ENCODE data around the gene CPEB3.

Gene CPEB3

DNA sequence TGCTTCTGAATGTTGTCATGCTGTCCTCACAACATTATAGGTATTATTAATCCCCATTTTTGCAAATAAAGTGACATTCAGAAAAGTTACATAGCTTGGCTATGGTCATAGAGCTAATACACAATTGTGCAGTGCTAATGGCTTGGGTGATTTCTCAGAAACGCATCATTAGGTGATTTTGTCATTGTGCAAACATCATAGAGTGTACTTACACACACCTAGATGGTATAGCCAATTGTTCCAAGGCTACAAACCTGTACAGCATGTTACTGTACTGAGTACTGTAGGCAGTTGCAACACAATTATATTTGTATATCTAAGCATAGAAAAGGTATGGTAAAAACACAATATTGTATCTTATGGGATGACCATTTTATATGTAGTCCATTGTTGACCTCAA is 276.3 kb downstream of the CPEB3 start:
- no peak for DNase-seq

DNA sequence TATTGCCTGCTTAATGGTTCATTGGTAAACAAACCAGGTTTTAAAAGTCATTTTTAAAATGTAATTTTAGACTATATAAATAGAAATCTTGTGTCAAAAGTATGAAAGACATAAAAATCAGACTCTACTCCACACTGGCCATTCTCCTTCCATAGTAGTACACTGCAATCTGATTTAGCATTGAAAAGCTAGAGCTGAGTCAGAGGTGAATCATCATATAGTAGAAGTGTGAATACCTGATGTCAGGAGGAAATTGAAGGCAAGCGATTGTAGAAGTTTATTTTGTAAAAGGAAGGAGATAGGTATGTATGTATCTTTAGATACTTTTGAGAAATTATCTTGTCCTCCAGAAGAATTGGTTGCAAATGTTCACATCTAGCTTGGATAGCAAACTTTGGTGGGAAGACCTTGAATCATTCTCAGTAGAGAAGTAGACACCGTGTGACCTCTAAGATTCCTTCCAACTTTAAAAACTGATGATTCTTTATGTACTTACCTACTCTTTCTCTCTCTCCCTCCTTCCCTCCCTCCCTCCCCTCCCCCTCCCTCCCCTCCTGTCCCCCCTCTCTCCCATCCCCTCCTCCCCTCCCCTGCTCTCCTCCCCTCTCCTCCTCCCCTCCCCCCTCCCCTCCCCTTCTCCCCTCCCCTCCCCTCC is 279.2 kb downstream of the CPEB3 start:
- no peak for DNase-seq

DNA sequence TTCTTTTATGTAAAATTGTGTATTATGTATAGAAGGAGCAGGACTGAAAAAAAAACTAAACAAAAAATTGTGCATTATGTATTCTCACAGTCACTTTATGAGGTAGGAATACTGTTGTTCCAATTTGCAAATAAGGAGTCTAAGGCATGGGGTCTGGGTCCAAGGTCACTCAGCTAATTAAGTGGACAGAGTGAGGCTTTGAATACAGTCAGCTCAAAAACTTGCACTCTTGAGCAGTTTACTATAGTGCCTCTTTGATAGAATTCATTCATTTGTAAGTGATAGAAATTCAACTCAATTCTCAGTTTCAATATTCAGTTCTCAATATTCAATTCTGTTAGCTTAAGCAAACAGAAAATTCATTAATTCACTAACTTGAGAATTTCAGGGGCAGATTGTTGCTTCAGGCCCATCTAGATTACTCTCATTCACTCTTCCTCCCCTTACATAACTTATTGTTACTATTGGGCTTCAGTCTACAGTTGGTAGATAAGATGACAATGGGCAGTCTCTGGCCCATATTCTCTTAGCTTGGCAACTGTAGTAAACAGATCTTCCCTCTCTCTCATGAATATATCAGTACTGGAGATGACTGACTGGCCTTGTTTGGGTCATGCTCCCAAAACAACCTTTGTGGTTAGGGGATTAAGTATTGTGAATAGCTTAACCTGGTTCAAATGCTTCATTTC is 280.7 kb downstream of the CPEB3 start:
- no peak for DNase-seq

DNA sequence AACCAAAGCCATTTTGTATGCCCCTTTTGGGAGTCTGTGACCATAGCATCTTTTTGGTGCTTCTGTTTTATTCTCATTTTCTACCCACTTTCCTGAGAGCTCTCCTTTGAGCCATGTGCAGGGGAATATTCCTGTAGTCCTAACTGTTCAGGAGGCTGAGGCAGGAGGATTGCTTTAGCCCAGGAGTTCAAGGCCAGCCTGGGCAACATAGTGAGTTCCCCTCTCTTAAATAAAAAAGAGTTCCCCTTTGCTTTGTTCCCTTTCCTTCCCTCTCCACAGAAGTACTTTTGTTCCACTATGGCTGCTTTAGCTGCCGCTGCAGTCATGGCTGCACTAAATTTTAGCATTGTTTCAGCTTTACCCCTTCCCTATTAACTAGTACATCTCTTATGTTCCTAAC is 281.4 kb downstream of the CPEB3 start:
- DNase-seq: no peak

DNA sequence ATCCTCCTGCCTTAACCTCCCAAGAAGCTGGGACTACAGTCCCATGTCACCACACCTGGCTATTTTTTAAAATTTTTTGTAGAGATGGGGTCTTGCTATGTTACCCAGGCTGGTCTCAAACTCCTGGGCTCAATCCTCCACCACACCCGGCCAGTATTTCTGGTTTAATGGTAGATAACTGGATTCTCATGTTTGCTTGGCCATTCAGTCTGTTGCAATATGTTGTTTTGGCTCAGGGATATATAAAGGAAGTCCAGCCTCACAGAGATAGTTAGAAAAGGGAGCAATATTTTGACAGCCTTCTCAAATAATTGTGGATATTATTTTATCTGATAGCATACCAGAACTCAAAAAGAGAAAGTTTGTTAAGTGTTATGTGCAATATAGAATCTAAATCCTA is 284.9 kb downstream of the CPEB3 start:
- DNase-seq: no peak

DNA sequence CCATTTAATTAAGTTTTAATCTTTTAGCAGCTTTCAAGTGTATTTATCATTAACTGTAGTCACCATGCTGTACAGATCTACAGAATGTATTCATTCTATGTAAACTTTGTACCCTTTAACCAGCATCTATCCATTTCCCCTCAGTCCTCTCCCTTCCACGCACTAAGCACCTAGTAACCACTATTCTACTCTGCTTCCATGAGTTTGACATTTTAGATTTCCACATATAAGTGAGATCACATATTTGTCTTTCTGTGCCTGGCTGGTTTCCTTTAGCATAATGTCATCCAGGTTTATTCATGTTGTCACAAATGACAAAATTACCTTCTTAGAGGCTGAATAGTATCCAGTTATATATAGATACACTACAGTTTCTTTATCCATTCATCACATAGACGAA is 287.6 kb downstream of the CPEB3 start:
- no peak for DNase-seq

DNA sequence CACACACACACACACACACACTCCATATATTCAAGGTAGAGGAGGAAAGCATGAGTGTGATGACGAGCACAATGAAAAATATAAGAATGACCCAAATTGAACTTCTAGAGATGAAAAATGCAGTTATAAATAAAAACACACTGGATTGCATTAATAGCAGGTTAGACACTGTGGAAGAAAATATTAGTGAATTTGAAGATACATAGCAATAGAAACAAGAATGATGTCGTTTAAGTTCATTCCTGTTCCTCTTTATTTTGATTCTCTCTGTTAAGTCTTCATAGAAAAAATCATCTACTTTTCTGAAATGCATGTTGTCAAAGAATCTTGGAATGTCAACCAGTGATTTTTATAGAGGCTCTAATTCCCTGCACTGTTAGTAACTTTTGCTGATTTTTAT is 288.9 kb downstream of the CPEB3 start:
- no peak for DNase-seq

DNA sequence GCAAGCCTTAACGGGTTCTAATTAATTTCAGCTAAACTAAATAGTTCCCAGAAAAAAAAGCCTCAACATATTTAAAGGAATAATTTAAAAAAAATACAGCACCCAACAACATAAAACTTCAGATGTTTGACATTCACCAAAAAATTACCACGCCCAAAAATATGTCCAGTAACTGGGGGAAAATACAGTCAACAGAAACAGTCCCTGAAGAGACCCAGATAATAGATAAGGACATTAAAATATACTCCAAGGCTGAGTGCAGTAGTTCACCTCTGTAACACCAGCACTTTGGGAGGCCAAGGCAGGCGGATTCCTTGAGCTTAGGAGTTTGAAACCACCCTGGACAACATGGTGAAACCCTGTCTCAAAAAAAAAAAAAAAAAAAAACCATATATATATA is 289.3 kb downstream of the CPEB3 start:
- DNase-seq: no peak
